DND-41 (cell line): Measurements from ENCODE around the gene STKLD1.

Experiments
- ATAC-seq: fragments of 200-7000 bp; cut with Tn5 transposase; 3 replicates; pipeline ENCODE4 v1.9.1; 2021; ENCODE audit warnings: low read depth; ENCODE audit not compliant: insufficient read depth
- DNase-seq: peaks from one replicate; pipeline ENCODE4 v3.0.0-alpha.2; 2020
- H2AFZ ChIP-seq: 2 replicates; pipeline ENCODE4 v1.6.0; 2012; ENCODE audit warnings: low read depth, low read length
- H3K27ac ChIP-seq: 2 replicates; pipeline ENCODE4 v1.5.1; 2012; ENCODE audit warnings: low read length, inconsistent platforms
- H3K27me3 ChIP-seq: fragments of 200-600 bp; sonication (generic); 2 replicates; pipeline ENCODE4 v1.6.0; 2012; ENCODE audit warnings: low read length, mild to moderate bottlenecking, inconsistent platforms; ENCODE audit not compliant: insufficient read depth, poor library complexity
- H3K36me3 ChIP-seq: 2 replicates; pipeline ENCODE4 v1.5.1; 2012; ENCODE audit warnings: low read length, inconsistent platforms; ENCODE audit not compliant: insufficient read depth
- H3K4me1 ChIP-seq: 2 replicates; pipeline ENCODE4 v1.5.1; 2012; ENCODE audit warnings: mild to moderate bottlenecking, low read length; ENCODE audit not compliant: insufficient read depth
- H3K4me2 ChIP-seq: 2 replicates; pipeline ENCODE4 v1.6.0; 2012; ENCODE audit warnings: mild to moderate bottlenecking, moderate library complexity, low read length, inconsistent platforms; ENCODE audit not compliant: insufficient read depth
- H3K4me3 ChIP-seq, 2 experiments: fragments of 200-600 bp in 1 of 2; shearing (Covaris generic) in 1 of 2; 2 replicates each; pipeline ENCODE4 v1.5.1; 2012 to 2016; ENCODE audit warnings: inconsistent platforms in 2 of 2, low read length in 2 of 2, mild to moderate bottlenecking in 2 of 2, low read depth in 1 of 2, moderate library complexity in 1 of 2
- H3K79me2 ChIP-seq: 2 replicates; pipeline ENCODE4 v1.6.0; 2012; ENCODE audit warnings: low read length, inconsistent platforms; ENCODE audit not compliant: insufficient read depth
- H3K9ac ChIP-seq: 2 replicates; pipeline ENCODE4 v1.6.0; 2012; ENCODE audit warnings: low read depth, mild to moderate bottlenecking, inconsistent platforms, low read length, moderate library complexity
- H3K9me3 ChIP-seq: 2 replicates; pipeline ENCODE4 v1.5.1; 2012; ENCODE audit warnings: low read length, moderate library complexity, mild to moderate bottlenecking, inconsistent platforms; ENCODE audit not compliant: insufficient read depth, severe bottlenecking
- H4K20me1 ChIP-seq: 2 replicates; pipeline ENCODE4 v1.6.0; 2012; ENCODE audit warnings: low read length; ENCODE audit not compliant: insufficient read depth
- CTCF ChIP-seq: IDR thresholded peaks from 2 replicates; pipeline ENCODE4 v1.5.1; 2012; ENCODE audit warnings: borderline replicate concordance, low read length, moderate library complexity, mild to moderate bottlenecking; ENCODE audit not compliant: poor library complexity, severe bottlenecking; ENCODE audit errors: extremely low read depth
- EZH2 ChIP-seq: IDR thresholded peaks from 3 replicates; pipeline ENCODE4 v1.6.1; 2012; ENCODE audit warnings: borderline replicate concordance, low read depth, mild to moderate bottlenecking, moderate library complexity, low read length, inconsistent platforms; ENCODE audit not compliant: severe bottlenecking

STKLD1 gene

GRCh38 chr9:133335924-133336811, 40.0 kb upstream of the STKLD1 start, which contains the start of gene SURF6:
TSS of gene SURF6 (minus strand) at chr9:133336188. CDS start at chr9:133336132, 56 bp downstream.
- ATAC-seq: peak; percentile 96
- TF ChIP-seq EZH2 (no peak), CTCF (no peak)
- Histone ChIP-seq H4K20me1 (peaks cover 38% of the 10 kb centered on the region), H3K4me3 (peak within 1 kb of the TSS; percentile 74 to 88; a peak in 3 of 4 replicates), H3K27ac (peak within 1 kb of the TSS; percentile 87), H3K9ac (peak within 1 kb of the TSS; percentile 79), H3K27me3 (no peaks in the 10 kb centered on the region), H3K4me1 (peaks cover 30% of the 10 kb centered on the region), H3K79me2 (peaks cover 33% of the 10 kb centered on the region), H2AFZ (peak within 1 kb of the TSS; percentile 84), H3K4me2 (peak within 1 kb of the TSS; percentile 95), H3K36me3 (peaks cover 56% of the 10 kb centered on the region), H3K9me3 (no peaks in the 10 kb centered on the region)
- peak; percentile 92 for DNase-seq

- TF ChIP-seq CTCF (no peak), EZH2 (no peak)
- H3K36me3 ChIP-seq: peaks cover 56% of the 10 kb centered on the region
- no peak overlapping the region for H2AFZ ChIP-seq
- H3K4me3 ChIP-seq: no peak overlapping the region
- H3K9me3 ChIP-seq: no peaks in the 10 kb centered on the region
- H4K20me1 ChIP-seq: peaks cover 16% of the 10 kb centered on the region
- no peak overlapping the region for H3K27ac ChIP-seq
- DNase-seq (no peak), ATAC-seq (no peak)
- no peak overlapping the region for H3K4me2 ChIP-seq
- H3K9ac ChIP-seq: no peak overlapping the region
- H3K79me2 ChIP-seq: peaks cover 18% of the 10 kb centered on the region
- no peaks in the 10 kb centered on the region for H3K27me3 ChIP-seq
- peaks cover 17% of the 10 kb centered on the region for H3K4me1 ChIP-seq
Measured at GRCh38 chr9:133339641-133340040, 36.5 kb upstream of the STKLD1 start.

GRCh38 chr9:133340256-133340655, 35.9 kb upstream of the STKLD1 start:
- Histone ChIP-seq H3K4me2 (no peak overlapping the region), H4K20me1 (peaks cover 14% of the 10 kb centered on the region), H3K36me3 (peaks cover 58% of the 10 kb centered on the region), H3K4me3 (no peak overlapping the region), H3K79me2 (peaks cover 14% of the 10 kb centered on the region), H3K9ac (no peak overlapping the region), H3K4me1 (peaks cover 11% of the 10 kb centered on the region), H2AFZ (no peak overlapping the region), H3K27ac (no peak overlapping the region), H3K9me3 (no peaks in the 10 kb centered on the region), H3K27me3 (no peaks in the 10 kb centered on the region)
- DNase-seq: no peak
- TF ChIP-seq CTCF (no peak), EZH2 (no peak)
- ATAC-seq: no peak
